ENCODE results near the gene STRADB.
"Not testable (repeated sequence)": the region's sequence is repeated elsewhere in the genome, so short reads cannot be mapped to it uniquely, and the experiment has no call there.

Gene STRADB

GRCh38 chr2:201430322-201430721 is 21.2 kb upstream of the STRADB start:
- DNase-seq (ENCODE audit: low spot score), result not testable (repeated sequence)

DNA sequence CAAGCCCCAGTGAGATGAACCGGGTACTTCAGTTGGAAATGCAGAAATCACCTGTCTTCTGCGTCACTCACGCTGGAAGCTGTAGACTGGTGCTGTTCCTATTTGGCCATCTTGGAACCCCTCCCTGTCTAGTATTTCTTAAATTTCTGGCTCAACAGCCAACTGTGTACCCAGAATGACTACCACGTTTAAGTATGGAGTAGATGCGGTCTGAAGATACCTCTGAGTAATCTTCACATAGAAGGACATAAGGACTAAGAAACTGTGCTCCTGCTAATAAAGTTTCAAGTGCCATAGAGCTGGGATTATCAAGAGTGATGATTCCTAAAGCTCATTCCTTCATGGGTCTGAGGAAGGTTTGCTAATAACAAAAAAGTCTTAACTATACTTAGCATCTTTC is 20.7 kb upstream of the STRADB start:
- no peak for DNase-seq (ENCODE audit: low spot score)

GRCh38 chr2:201432038-201432620 is 19.4 kb upstream of the STRADB start:
- peak; percentile 69 for DNase-seq (ENCODE audit: low spot score)

GRCh38 chr2:201432621-201433393 is 18.7 kb upstream of the STRADB start:
- no peak for DNase-seq (ENCODE audit: low spot score)

- DNase-seq (ENCODE audit: low spot score), result no peak
Measured at GRCh38 chr2:201433394-201433995, 18.0 kb upstream of the STRADB start.

DNA sequence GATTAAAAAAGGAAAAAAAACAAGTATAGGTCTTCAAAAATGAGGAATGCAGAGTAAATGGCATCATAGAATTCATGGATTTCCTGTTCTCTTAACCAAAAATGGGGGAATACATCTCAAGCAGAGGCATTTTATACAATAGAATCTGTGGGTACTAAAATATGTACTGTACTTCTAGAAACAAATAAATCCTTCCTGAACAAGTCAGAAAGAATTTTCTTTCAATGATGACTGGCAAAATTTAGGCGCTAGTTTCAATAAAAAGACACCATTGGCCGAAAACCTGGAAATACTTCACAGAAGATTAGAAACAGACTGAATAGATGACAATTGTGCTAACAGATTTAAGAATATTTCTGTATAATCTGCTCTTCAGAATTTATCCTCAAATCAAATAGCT is 15.4 kb upstream of the STRADB start:
- DNase-seq (ENCODE audit: low spot score), result no peak

DNA sequence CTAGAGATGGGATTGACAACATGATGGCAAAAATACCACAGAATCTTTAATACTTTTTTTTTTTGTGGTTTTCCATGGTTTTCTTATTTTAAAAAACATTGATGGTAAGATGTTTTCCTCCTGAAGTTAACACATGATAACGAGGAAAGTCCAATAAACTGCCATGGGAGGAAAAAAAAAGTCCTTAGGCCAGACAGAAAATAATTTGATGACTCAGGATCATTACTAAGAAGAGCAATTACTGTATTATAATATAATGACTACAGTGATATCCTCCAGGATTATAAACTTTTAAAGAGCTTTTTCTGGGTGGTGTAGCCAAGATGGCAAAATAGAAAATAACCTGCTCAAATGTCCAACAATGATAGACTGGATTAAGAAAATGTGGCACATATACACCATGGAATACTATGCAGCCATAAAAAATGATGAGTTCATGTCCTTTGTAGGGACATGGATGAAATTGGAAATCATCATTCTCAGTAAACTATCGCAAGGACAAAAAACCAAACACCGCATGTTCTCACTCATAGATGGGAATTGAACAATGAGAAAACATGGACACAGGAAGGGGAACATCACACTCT is 12.1 kb upstream of the STRADB start:
- not testable (repeated sequence) for DNase-seq (ENCODE audit: low spot score)

- DNase-seq (ENCODE audit: low spot score), result no peak
Measured at GRCh38 chr2:201440182-201440581, 11.4 kb upstream of the STRADB start.

DNA sequence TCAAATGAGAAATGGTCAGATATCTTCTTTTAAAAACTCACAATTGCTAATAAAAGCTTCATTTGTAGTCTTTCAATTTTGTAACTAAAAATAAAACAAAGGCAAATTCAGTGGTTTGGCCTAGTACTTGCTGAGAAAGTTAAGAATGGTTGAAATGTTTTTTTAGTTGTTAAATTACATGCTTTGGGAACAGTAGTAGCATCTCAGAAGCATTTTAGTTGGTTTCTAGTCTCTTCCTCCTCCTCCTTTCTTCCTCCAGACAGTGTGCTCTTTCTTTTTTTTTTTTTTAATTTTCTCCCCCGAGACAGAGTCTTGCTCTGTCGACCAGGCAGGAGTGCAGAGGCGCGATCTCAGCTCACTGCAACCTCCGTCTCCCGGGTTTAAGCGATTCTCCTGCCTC is 10.1 kb upstream of the STRADB start:
- DNase-seq (ENCODE audit: low spot score), result no peak

- DNase-seq (ENCODE audit: low spot score), result no peak
Measured at GRCh38 chr2:201444746-201445465, 6.6 kb upstream of the STRADB start.

GRCh38 chr2:201447086-201447485 is 4.5 kb upstream of the STRADB start:
- DNase-seq (ENCODE audit: low spot score), result no peak

- DNase-seq (ENCODE audit: low spot score), result no peak
Measured at GRCh38 chr2:201448061-201448460, 3.5 kb upstream of the STRADB start.

GRCh38 chr2:201448701-201449100 is 2.8 kb upstream of the STRADB start:
- DNase-seq (ENCODE audit: low spot score), result no peak

GRCh38 chr2:201450954-201451291 is 617 bp upstream of the STRADB start:
- DNase-seq (ENCODE audit: low spot score), result no peak

DNA sequence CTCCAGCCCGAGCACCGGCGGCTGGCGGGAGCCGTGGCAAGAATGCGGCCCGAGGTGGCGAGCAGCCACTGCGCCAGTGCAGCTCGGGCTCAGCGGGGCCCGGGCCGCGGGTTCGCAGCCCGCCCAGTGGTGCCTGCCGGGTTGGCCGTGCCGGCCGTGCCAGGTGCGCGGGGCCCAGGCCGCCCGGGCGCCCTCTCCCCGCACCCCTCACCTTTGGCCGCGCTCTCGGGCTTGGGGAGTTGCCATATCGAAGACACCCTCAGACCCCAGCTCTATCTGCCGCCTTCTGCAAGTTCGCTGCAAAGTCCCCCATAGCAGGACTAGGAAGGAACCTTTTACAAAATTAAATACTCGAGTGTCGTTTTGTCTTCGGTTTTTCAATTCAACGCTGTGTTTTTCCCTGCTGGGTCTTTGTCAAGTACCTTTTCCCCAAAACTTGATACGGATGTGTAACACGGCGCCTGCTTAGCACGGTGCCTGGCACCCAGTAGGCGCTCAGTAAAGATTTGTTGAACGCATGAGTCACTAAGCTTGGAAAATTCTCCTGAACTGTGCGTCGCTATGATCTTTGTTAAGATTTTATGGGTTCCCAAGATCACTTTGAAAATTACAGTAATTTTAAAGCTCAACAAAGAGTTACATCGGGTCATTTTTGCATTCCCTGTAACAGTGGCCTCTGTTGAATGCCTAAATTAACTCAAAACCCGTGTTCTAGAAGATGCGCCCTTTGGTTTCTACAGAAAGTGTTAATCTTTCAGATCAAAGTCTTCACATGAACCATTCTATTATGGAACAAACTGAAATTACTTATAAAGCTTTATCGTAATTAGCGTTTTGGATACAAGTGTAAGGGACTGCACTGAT is 750 bp downstream of the STRADB start:
- no peak for DNase-seq (ENCODE audit: low spot score)

DNA sequence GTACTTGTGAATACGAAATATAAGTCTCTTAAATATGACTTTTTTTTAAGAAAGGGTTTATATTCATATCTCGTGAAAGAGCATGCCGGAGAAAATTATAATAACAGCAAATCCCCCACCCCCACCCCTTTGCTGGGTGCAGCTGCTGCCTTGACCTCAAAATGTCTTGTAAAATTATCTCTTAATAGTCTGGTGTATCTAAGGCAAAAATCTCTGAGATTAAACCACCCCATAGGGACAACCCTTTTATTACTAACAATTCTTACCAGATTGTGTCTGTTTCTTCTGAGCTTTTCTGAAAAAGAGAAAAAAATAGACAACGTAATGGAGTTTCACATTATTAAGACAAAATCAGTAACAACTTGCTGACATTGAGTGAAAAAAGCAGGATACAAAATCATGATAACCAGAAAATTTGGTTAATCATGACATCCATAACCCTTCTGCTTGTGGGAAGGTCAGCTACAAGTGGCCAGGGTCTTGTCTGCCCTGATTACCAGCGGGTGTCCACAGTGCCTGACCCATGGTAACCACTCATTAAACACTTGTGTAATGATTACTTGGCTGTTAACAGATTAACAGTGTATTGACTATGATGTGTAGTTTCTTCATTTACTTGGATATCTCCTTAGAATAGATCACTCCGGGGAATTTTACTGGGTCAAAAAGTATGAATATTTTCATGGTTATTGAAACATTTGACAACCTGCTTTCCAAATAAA is 1.5 kb downstream of the STRADB start:
- no peak for DNase-seq (ENCODE audit: low spot score)

DNA sequence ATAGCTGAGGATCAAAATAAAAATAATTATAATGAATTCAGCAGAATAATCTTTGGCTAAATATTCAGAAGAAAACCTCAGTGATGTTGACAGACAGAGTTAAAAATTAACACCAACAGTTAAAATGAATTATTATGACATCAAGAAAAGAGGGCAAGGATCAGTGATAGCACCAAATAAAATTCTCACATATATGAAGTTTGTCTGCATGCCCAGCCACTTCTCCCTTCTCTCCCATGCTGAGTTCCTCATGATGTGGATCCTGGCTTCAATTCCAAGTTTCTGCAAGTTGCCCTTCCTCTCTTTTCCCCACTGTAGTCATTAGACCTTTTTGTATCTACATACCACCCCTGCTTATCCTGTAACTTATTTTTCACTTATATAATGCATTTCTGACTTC is 6.8 kb downstream of the STRADB start:
- DNase-seq (ENCODE audit: low spot score), result no peak

DNA sequence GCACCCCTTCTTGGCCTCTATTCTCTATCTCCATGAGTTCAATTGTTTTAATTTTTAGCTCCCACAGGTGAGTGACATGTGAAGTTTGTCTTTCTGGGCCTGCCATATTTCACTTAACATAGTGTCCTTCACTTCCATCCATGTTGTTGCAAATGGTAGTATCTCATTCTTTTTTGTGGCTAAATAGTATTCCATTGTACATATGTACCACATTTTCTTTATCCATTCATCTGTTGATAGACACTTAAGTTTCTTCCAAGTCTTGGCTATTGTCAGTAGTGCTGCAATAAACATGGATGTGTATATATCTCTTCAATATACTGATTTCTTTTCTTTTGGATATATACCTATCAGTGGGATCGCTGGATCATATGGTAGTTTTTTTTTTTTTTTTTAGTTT is 9.0 kb downstream of the STRADB start:
- DNase-seq (ENCODE audit: low spot score), result no peak

- DNase-seq (ENCODE audit: low spot score), result no peak
Measured at GRCh38 chr2:201464547-201464946, 13.0 kb downstream of the STRADB start.

- no peak for DNase-seq (ENCODE audit: low spot score)
Measured at GRCh38 chr2:201465524-201465971, 14.0 kb downstream of the STRADB start.

All from COLO829 (cell line).